MCF 10A (cell line): Measurements from ENCODE around the gene ECPAS. TPM values are rescaled to one million over a fixed set of nuclear protein-coding genes. Genes with fewer than 3 reads are reported as not detected.
A peak's percentile ranks its signal among the peaks of the same experiment; 100 is the strongest.
"Not testable (repeated sequence)": the region's sequence is repeated elsewhere in the genome, so short reads cannot be mapped to it uniquely, and the experiment has no call there.

ENCODE experiments used
- BruUV-seq: library from RNA; stranded (reverse); fragments of 400-500 nt; replicated peaks from 2 replicates; lab custom pipeline; 2021; lab: Mats Ljungman, UMichigan
- CTCF ChIA-PET: fragments of 300-600 bp; sonication (Branson Sonifier 250); formaldehyde crosslinking; extraction: SDS; loops from one replicate; lab custom pipeline; 2021; ENCODE audit warnings: antibody characterized with exemption, inconsistent platforms; lab: Yijun Ruan, JAX
- POLR2A ChIA-PET: fragments of 300-600, 350-650 bp; sonication (Branson Sonifier 250); formaldehyde crosslinking; extraction: SDS; loops from one replicate; lab custom pipeline; 2020; ENCODE audit warnings: antibody characterized with exemption, inconsistent platforms; lab: Yijun Ruan, JAX
- DNase-seq: peaks from one replicate; pipeline ENCODE4 v3.0.0-alpha.2; 2018; ENCODE audit not compliant: unreplicated experiment
- H3K27ac Mint-ChIP-seq: one replicate; pipeline ENCODE4 v1.8.0; 2022; ENCODE audit warnings: mild to moderate bottlenecking, low read depth, mixed read lengths; ENCODE audit not compliant: unreplicated experiment
- H3K27me3 Mint-ChIP-seq: one replicate; pipeline ENCODE4 v1.8.0; 2022; ENCODE audit warnings: mixed read lengths; ENCODE audit not compliant: insufficient read depth, unreplicated experiment
- H3K36me3 Mint-ChIP-seq: one replicate; pipeline ENCODE4 v1.8.0; 2022; ENCODE audit warnings: mild to moderate bottlenecking, moderate library complexity, mixed read lengths; ENCODE audit not compliant: insufficient read depth, unreplicated experiment
- H3K4me1 Mint-ChIP-seq: one replicate; pipeline ENCODE4 v1.8.0; 2022; ENCODE audit warnings: mixed read lengths; ENCODE audit not compliant: insufficient read depth, unreplicated experiment
- H3K4me3 Mint-ChIP-seq: one replicate; pipeline ENCODE4 v1.8.0; 2022; ENCODE audit warnings: mild to moderate bottlenecking, moderate library complexity, mixed read lengths; ENCODE audit not compliant: unreplicated experiment
- H3K9me3 Mint-ChIP-seq: one replicate; pipeline ENCODE4 v1.8.0; 2022; ENCODE audit warnings: mixed read lengths; ENCODE audit not compliant: unreplicated experiment
- CTCF ChIP-seq: fragments of 200-600 bp; IDR thresholded peaks from one replicate; pipeline ENCODE4 v1.8.0; 2022; ENCODE audit warnings: antibody characterized with exemption, mild to moderate bottlenecking; ENCODE audit not compliant: unreplicated experiment
- intact Hi-C: fragments of 100-400 bp; cut with micrococcal nuclease; formaldehyde crosslinking; loops from 2 replicates; pipeline ENCODE4 v1.14.1; 2022
- total RNA-seq: library from RNA; stranded (reverse); gene quantifications from 2 replicates; pipeline ENCODE4 v1.2.3, GENCODE V29; 2022

ECPAS gene
- total RNA-seq, 1 experiment from 2014 or later = 152 TPM

GRCh38 chr9:111412280-111412679 lies 71.9 kb downstream of the ECPAS start:
- Mint-ChIP-seq H3K9me3 (no peaks in the 10 kb centered on the region), H3K27me3 (no peaks in the 10 kb centered on the region), H3K4me1 (no peaks in the 10 kb centered on the region), H3K4me3 (no peak overlapping the region), H3K27ac (no peak overlapping the region), H3K36me3 (peaks cover 99% of the 10 kb centered on the region)
- CTCF ChIA-PET = interaction anchor here (0.6 to 1.9 kb wide), 3 partner anchors 13 to 186 kb away, joined by 3 to 7 read pairs (median 3); no protein-coding TSS in a partner anchor
- intact Hi-C loops = no loop called here
- no peak for TF ChIP-seq CTCF
- POLR2A ChIA-PET = interaction anchor here (1.8 to 2.4 kb wide), 2 partner anchors 9 to 17 kb away, joined by 6 to 11 read pairs; no protein-coding TSS in a partner anchor
- BruUV-seq = no TSS peak
- no peak for DNase-seq

- DNase-seq = no peak
- no peak for TF ChIP-seq CTCF
- Mint-ChIP-seq H3K36me3 (peaks cover 99% of the 10 kb centered on the region), H3K27ac (no peak overlapping the region), H3K4me3 (no peak overlapping the region), H3K9me3 (no peaks in the 10 kb centered on the region), H3K27me3 (no peaks in the 10 kb centered on the region), H3K4me1 (no peaks in the 10 kb centered on the region)
- intact Hi-C loops = no loop called here
- no TSS peak for BruUV-seq
- POLR2A ChIA-PET = interaction anchor here (0.7 to 2.4 kb wide), 3 partner anchors 10 to 18 kb away, joined by 3 to 11 read pairs (median 6); no protein-coding TSS in a partner anchor
- CTCF ChIA-PET = interaction anchor here (1.9 kb wide), 1 partner anchor 12 kb away, joined by 7 read pairs; no protein-coding TSS in a partner anchor
Observed at GRCh38 chr9:111411266-111411665, 72.9 kb downstream of the ECPAS start.

DNA sequence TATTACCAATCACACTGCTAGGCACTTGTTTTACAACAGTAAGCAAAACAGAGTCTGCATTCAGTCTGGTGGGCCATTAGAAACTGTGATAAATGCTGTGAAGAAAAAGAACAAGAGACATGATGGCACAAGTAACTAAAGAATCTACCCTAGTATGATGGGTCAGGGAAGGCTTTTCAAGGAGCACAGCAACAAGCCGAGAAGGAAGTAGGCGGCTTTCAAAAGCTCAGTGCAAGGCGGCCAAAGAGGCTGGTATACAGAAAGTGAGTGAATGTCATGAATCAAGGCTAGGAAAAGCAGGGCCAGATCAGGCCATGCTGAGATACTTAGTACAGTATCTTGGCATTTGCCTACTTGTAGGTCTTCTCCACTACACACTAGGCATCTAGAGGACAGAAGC lies 76.4 kb downstream of the ECPAS start:
- POLR2A ChIA-PET = no interaction called here
- DNase-seq = no peak
- Mint-ChIP-seq H3K27me3 (no peaks in the 10 kb centered on the region), H3K4me3 (no peak overlapping the region), H3K36me3 (peaks cover 95% of the 10 kb centered on the region), H3K9me3 (no peaks in the 10 kb centered on the region), H3K27ac (no peak overlapping the region), H3K4me1 (no peaks in the 10 kb centered on the region)
- no TSS peak for BruUV-seq
- CTCF ChIA-PET = no interaction called here
- TF ChIP-seq CTCF = no peak
- intact Hi-C loops = no loop called here

DNA sequence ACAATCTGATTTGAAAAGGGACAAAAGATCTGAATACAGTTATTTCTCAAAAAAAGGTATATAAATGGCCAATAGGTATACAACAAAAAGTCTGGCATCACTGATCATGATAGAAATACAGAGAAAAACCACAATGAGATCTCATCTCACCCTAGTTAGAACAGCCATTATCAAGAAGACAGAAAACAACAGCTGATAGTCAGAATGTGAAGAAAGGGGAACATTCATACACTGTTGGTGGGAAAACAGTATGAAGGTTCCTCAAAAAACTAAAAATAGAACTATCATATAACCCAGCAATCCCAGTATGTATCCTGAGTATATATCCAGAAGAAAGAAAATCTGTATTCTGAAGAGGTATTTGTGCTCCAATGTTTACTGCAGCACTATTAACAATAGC lies 78.5 kb downstream of the ECPAS start:
- ChIA-PET CTCF (no interaction called here), POLR2A (interaction anchor here (1.1 kb wide), 1 partner anchor 27 kb away, joined by 3 read pairs; no protein-coding TSS in a partner anchor)
- no TSS peak for BruUV-seq
- Mint-ChIP-seq H3K4me1 (no peaks in the 10 kb centered on the region), H3K36me3 (peaks cover 96% of the 10 kb centered on the region), H3K27ac (peak overlapping the region; percentile 85), H3K4me3 (no peak overlapping the region), H3K9me3 (peaks cover 6% of the 10 kb centered on the region), H3K27me3 (no peaks in the 10 kb centered on the region)
- DNase-seq = no peak
- no peak for TF ChIP-seq CTCF
- intact Hi-C loops = no loop called here

DNA sequence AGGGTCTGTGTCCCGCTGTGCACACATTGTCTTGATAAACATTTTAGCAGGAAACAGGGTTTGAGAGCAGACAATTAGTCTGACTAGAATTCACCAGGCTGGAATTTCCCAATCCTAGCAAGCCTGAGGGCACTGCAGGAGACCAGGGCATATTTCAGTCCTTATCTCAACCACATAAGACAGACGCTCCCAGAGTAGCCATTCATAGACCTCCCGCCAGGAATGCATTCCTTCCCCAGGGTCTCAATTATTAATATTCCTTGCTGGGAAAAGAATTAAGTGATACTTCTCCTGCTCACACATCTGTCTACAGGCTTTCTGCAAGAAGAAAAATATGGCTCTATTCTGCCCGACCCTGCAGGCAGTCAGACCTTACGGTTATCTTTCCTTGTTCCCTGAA lies 82.7 kb downstream of the ECPAS start:
- H3K27me3 Mint-ChIP-seq, intact Hi-C loops, H3K27ac Mint-ChIP-seq, H3K4me1 Mint-ChIP-seq, POLR2A ChIA-PET, DNase-seq, BruUV-seq, H3K4me3 Mint-ChIP-seq: not testable (repeated sequence)
- CTCF ChIA-PET = interaction anchor here (0.5 to 1.7 kb wide), 4 partner anchors 24 to 206 kb away, joined by 3 to 5 read pairs (median 3); no protein-coding TSS in a partner anchor
- H3K36me3 Mint-ChIP-seq = peaks cover 86% of the 10 kb centered on the region
- peaks cover 11% of the 10 kb centered on the region for H3K9me3 Mint-ChIP-seq
